Measurements from ENCODE around the gene ADGRG7. TPM values are rescaled to one million over a fixed set of nuclear protein-coding genes. Genes with fewer than 3 reads are reported as not detected.
"Not testable (repeated sequence)": the region's sequence is repeated elsewhere in the genome, so short reads cannot be mapped to it uniquely, and the experiment has no call there.

ADGRG7 gene
- polyA plus RNA-seq, 4 donors, result 0.03 to 0.10 (median 0.06) TPM; not detected in 1

- DNase-seq (ENCODE audit: low read depth in 4 of 4, low spot score in 3 of 4), result no peak
Measured at GRCh38 chr3:100640633-100641032, 31.2 kb downstream of the ADGRG7 start.

DNA sequence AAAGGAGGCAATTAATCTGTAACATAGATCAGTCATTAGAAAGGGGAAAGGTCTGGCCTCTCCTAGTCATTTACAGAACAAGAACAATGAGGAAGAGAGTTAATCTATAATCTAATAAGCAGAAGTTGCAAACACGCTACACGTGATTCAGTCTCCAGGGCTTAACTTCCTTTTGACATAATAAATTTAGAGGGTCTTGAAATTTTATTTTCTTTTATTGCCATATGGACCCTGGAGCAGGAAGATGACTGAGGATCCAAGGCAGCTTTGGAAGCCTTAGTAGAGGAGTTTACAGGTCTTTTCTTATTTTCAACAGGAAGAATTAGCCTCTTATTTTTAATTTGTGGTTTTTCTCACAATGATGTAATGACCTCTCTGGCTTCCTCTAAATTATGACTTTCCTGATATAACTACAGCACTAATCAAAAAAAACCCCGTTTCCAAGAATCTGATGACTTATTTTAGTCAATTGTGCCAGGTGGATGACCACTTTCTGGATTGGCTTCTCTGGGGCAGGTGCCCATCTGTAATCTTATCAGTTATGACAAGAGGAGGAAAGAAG is 32.2 kb downstream of the ADGRG7 start:
- DNase-seq (ENCODE audit: low read depth in 4 of 4, low spot score in 3 of 4), result no peak

DNA sequence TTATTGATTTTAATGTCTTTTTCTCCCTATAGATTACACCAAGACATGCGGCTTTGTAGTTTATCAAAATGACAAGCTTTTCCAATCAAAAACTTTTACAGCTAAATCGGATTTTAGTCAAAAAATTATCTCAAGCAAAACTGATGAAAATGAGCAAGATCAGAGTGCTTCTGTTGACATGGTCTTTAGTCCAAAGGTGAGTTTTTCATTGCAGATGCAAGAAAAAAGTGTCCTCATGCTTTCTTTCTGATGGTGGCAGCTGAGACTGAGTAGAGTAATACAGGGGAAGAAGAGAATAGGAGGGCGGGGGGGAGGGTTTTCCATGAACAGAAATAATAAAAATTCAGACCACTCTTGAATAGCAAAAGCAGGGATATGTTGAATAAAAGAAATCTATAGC is 36.5 kb downstream of the ADGRG7 start:
- no peak for DNase-seq (ENCODE audit: low read depth in 4 of 4, low spot score in 3 of 4)

DNA sequence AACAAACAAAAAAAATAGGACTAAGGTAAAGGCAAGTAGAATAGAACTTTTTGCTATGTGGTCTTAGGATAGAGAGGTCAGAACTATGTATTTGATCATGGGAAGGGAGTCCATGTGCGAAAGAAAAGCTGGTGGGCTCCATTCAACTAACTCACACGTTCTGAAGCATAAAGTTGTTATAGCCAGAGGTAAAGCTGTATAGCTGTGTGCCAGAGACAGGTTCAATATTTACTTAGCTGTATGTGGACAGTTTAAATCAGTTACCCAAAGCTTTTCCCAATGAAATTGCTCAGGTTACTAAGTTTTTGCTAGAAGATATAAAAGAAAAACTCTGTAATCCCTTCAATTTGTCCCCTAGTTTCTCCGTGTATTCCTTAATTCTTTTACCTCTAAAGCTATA is 37.8 kb downstream of the ADGRG7 start:
- DNase-seq (ENCODE audit: low read depth in 4 of 4, low spot score in 3 of 4), result no peak

- DNase-seq (ENCODE audit: low read depth in 4 of 4, low spot score in 3 of 4), result no peak
Measured at GRCh38 chr3:100647657-100648056, 38.3 kb downstream of the ADGRG7 start.

- no peak for DNase-seq (ENCODE audit: low read depth in 4 of 4, low spot score in 3 of 4)
Measured at GRCh38 chr3:100650651-100651619, 41.5 kb downstream of the ADGRG7 start.

- no peak for DNase-seq (ENCODE audit: low read depth in 4 of 4, low spot score in 3 of 4)
Measured at GRCh38 chr3:100653604-100654294, 44.3 kb downstream of the ADGRG7 start.

- DNase-seq (ENCODE audit: low read depth in 4 of 4, low spot score in 3 of 4), result no peak
Measured at GRCh38 chr3:100656945-100657344, 47.5 kb downstream of the ADGRG7 start.

- not testable (repeated sequence) for DNase-seq (ENCODE audit: low read depth in 4 of 4, low spot score in 3 of 4)
Measured at GRCh38 chr3:100661294-100661693, 51.9 kb downstream of the ADGRG7 start.

- no peak for DNase-seq (ENCODE audit: low read depth in 4 of 4, low spot score in 3 of 4)
Measured at GRCh38 chr3:100662113-100662823, 52.9 kb downstream of the ADGRG7 start.

DNA sequence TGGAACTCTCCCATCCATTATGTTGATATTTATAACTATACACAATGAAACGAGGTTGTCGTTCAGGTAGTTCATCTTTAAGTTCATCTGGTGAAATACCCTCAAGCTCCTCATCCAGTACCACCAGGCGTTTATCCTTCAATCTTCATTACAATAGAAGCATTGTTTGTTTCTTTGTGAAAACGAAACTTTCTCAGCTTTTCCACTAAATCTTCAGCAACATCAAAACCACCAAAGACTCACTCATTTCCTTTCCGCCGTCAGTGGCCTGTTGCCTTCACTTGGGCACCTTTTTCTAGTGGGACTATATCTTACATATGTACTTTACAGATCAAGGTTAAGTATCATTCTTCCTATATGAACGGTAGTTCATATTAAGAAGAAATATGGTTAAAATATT is 55.8 kb downstream of the ADGRG7 start:
- no peak for DNase-seq (ENCODE audit: low read depth in 4 of 4, low spot score in 3 of 4)

- not testable (repeated sequence) for DNase-seq (ENCODE audit: low read depth in 4 of 4, low spot score in 3 of 4)
Measured at GRCh38 chr3:100666699-100667098, 57.3 kb downstream of the ADGRG7 start.

DNA sequence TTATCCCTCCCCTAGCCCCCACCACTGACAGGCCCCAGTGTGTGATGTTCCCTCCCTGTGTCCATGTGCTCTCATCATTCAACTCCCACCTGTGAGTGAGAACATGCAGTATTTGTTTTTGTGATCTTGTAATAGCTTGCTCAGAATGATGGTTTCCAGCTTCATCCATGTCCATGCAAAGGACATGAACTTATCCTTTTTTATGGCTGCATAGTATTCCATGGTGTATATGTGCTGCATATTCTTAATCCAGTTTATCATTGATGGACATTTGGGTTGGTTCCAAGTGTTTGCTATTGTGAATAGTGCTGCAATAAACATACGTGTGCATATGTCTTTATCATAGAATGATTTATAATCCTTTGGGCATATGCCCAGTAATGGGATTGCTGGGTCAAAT is 57.9 kb downstream of the ADGRG7 start:
- not testable (repeated sequence) for DNase-seq (ENCODE audit: low read depth in 4 of 4, low spot score in 3 of 4)

GRCh38 chr3:100670995-100671394 is 61.6 kb downstream of the ADGRG7 start:
- not testable (repeated sequence) for DNase-seq (ENCODE audit: low read depth in 4 of 4, low spot score in 3 of 4)

DNA sequence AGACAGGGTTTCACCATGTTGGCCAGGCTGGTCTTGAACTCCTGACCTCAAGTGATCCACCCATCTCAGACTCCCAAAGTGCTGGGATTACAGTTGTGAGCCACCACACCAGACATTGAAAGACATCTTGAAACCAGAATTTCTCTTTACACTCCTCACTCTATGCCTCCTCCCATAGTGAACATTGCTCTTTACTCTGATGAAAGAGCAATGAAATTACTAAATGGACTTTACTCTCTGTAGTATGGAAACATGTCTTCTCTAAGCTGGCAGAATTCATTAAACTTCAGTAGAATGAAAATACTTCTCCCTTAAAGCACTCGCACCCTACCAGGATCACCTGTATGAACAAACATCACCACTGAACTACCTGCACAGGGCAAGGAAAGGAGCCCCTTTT is 72.1 kb downstream of the ADGRG7 start:
- DNase-seq (ENCODE audit: low read depth in 4 of 4, low spot score in 3 of 4), result no peak

DNA sequence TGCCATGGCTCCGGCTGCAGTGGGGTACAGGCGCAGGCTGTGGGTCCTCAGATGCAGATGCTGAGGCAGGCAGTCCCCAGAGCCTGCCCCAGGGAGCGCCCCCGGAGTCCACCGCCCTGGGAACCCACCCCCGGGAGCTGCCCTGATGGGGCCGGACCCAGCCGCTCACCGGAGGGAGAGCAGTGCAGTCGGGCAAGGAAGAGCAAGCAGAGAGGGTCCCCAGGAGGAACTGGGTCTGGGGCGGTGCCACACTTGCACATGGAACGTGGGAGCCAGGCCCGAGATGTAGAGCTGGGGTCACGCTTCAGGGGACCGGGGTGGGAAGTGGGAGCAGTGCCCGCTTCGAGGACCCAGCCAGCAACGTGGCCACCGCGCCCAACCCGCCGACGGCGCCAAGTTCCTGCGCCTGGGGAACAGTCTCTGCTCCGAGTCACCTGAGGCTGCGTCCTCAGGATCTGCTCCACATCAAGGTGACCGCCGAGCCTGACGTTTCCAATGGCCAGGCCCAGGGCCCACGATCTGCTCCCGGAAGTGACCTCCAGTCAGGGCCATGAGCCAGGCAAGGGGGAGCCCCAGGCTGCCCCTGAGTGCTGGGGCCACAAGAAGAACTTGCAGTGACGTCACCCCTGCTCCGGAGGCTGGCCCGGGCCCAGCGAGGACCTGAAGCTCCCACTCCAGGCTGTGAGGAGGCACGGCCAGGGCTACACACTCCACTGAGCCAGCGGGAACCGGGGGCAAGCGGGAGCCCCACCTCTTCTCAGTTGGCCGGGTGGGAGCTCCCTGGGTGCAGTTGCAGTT is 72.9 kb downstream of the ADGRG7 start:
- DNase-seq (ENCODE audit: low read depth in 4 of 4, low spot score in 3 of 4), result no peak

GRCh38 chr3:100682854-100683760 is 73.7 kb downstream of the ADGRG7 start:
- DNase-seq (ENCODE audit: low read depth in 4 of 4, low spot score in 3 of 4), result no peak

DNA sequence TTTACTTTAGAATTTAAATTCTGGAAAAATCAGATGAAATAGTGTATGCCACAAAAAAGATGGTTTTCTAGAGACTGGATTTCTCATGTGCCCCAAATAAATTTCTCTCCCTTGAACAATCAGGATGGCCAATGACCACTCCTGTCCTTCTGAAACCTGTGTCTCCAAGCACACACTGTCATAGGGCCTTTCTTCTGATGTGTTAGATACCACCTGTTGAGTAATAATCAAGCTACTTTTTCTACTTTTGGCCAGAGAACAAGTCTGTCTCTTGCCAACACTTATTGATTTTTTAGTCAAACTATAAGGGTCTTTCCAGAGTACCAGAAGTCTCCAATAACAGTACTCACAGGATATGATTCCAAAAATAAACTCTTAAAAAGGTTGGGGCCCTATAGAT is 83.8 kb downstream of the ADGRG7 start:
- DNase-seq (ENCODE audit: low read depth in 4 of 4, low spot score in 3 of 4), result no peak

GRCh38 chr3:100695696-100696095 is 86.3 kb downstream of the ADGRG7 start:
- DNase-seq (ENCODE audit: low read depth in 4 of 4, low spot score in 3 of 4), result no peak
